Measurements from ENCODE around the gene COX6A2.
A peak's percentile ranks its signal among the peaks of the same experiment; 100 is the strongest.
"Not testable (repeated sequence)": the region's sequence is repeated elsewhere in the genome, so short reads cannot be mapped to it uniquely, and the experiment has no call there.

Gene COX6A2

GRCh38 chr16:31461921-31462804 is 34.0 kb upstream of the COX6A2 start:
- no peak for DNase-seq (ENCODE audit: low spot score)

GRCh38 chr16:31461201-31461920 is 33.2 kb upstream of the COX6A2 start:
- no peak for DNase-seq (ENCODE audit: low spot score)

DNA sequence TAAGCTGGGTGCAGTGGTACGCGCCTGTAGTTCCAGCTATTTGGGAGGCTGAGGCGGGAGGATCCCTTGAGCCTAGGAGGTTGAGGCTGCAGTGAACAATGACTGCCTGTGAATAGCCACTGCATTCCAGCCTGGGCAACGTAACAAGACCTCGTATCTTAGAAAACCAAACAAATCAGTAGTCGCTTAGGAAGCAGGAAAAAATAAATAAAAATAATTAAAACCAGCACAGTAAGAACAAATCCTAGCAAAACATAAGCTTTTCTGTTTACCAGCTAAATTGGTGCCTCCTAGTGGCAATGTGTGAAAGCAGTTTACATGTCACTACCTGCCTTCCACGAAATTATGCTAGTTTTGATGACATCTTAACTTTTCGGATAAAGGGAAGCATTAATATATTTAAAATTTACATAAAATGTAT is 32.4 kb upstream of the COX6A2 start:
- peak; percentile 48 for DNase-seq (ENCODE audit: low spot score)

- peak; percentile 98 for DNase-seq (ENCODE audit: low spot score)
These were observed 31.8 kb upstream of the COX6A2 start for GRCh38 chr16:31459687-31460581.

- DNase-seq (ENCODE audit: low spot score): peak; percentile 97
These were observed 30.9 kb upstream of the COX6A2 start, which contains the start of gene ARMC5 for GRCh38 chr16:31458844-31459686. Gene ARMC5, plus strand, starts transcription at chr16:31459501. Its CDS starts 24 bp downstream, at chr16:31459525.

GRCh38 chr16:31458073-31458843 is 30.1 kb upstream of the COX6A2 start:
- DNase-seq (ENCODE audit: low spot score): no peak

- no peak for DNase-seq (ENCODE audit: low spot score)
These were observed 28.8 kb upstream of the COX6A2 start for GRCh38 chr16:31456988-31457360.

DNA sequence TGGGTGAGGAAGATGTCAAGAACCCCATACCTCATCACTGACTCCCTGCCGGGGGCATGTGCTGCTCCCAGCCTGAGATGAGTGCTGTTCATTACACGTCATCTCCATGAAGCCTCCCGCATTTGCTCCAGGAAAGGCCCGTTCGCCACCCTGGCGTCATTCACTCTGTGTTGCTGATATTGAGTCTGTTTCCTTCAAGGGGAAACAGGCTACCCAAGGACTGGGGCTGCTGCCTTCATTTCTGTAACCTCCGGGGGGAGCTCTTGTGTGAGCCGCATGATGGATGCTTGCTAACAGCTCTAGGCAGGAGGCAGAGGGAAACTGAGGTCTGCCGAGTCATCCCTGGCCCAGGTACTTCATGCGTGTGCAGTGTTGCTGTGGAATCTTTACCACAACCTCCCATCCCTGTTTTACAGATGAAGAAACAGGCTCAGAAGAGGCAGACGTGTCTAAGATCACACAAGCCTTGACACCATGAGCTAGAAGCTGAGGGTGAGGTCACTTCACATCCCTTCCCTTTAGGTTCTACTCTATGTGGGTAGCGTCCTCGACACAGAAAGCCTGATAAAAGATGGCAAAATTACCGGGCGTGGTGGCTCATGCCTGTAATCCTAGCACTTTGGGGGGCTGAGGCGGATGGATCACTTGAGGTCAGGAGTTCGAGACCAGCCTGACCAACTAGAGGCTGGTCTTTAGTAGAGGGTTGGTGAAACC is 27.6 kb upstream of the COX6A2 start:
- no peak for DNase-seq (ENCODE audit: low spot score)

- no peak for DNase-seq (ENCODE audit: low spot score)
These were observed 25.4 kb upstream of the COX6A2 start for GRCh38 chr16:31453255-31454204.

- no peak for DNase-seq (ENCODE audit: low spot score)
These were observed 24.5 kb upstream of the COX6A2 start for GRCh38 chr16:31452631-31453106.

- no peak for DNase-seq (ENCODE audit: low spot score)
These were observed 23.7 kb upstream of the COX6A2 start for GRCh38 chr16:31451681-31452351.

DNA sequence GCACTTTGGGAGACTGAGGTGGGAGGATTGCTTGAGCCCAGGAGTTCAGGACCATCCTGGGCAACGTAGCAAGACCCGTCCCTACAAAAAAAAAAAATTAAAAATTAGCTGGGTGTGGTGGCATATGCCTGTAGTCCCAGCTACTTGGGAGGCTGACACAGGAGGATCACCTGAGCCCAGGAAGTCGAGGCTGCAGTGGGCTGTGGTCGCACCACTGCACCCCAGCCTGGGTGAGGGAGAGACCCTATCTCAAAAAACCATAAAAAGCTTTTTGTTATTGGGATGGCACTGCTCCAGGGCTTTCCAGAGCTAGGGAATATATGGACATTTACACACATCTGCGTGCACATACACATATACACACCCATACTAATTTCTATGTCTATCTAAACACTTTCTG is 23.0 kb upstream of the COX6A2 start:
- DNase-seq (ENCODE audit: low spot score): no peak

GRCh38 chr16:31445931-31446330 is 17.8 kb upstream of the COX6A2 start:
- DNase-seq (ENCODE audit: low spot score): not testable (repeated sequence)

DNA sequence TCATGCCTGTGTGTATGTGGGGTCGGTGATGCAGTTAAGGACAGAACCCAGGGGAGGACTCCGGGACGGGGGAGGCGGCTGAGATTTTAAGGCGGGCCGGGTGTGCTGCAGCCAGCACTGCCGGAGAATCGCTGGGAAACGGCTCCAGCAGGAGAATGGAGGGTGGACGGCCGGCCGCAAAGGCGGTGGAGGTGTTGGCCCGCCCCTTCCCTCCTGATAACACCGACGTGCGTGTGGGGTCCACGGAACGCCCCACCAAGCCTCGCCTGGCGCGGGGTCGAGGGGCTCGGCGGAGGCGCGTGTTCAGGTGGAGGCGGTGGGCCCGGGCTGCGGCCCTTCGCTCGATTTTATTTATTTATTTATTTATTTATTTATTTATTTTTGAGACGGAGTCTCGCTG is 13.8 kb upstream of the COX6A2 start:
- DNase-seq (ENCODE audit: low spot score): no peak

GRCh38 chr16:31440516-31441184 is 12.5 kb upstream of the COX6A2 start:
- DNase-seq (ENCODE audit: low spot score): no peak

GRCh38 chr16:31439519-31439918 is 11.4 kb upstream of the COX6A2 start:
- DNase-seq (ENCODE audit: low spot score): no peak

DNA sequence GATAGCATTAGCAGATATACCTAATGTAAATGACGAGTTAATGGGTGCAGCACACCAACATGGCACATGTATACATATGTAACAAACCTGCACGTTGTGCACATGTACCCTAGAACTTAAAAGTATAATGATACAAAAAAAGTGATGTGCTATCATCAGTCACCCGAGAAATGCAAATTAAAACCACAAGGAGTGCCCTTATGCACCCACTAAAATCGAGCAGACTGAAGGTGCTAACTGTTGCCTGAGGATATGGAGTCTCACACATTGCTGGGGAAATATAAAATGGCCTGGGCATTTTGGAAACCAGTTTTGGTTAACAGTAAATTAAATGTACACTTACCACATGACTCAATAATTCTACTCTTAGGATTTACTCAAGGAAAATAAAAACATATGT is 10.9 kb upstream of the COX6A2 start:
- DNase-seq (ENCODE audit: low spot score): not testable (repeated sequence)
